ENCODE results near the gene PELI1.

The PELI1 gene

GRCh38 chr2:64144057-64145013 is at the start of gene PELI1:
TSS of gene PELI1 (minus strand) at chr2:64144420. CDS start at chr2:64108310, 36,110 bp downstream.
- peak; percentile 99 for DNase-seq

DNA sequence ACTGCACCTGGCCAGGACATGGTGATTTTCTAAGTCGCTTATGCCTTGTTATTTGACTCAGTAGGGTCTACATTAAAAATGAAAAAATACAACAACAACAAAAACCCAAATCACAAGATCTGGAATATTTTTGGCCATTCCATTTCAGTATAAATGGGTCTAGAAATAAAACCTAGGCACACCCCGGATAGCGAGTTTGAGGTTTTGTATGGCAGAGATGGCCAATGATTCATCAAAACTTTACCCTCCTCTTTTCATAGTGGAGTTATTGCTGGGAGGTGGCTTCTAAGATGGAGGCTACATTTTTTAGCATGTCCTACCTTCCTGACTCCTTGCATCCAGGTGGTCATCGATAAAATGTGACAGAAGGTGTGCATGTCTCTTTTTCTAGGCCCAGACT is 49.3 kb upstream of the PELI1 start:
- no peak for DNase-seq

- DNase-seq = no peak
These were observed 48.5 kb upstream of the PELI1 start for GRCh38 chr2:64192664-64193105.

DNA sequence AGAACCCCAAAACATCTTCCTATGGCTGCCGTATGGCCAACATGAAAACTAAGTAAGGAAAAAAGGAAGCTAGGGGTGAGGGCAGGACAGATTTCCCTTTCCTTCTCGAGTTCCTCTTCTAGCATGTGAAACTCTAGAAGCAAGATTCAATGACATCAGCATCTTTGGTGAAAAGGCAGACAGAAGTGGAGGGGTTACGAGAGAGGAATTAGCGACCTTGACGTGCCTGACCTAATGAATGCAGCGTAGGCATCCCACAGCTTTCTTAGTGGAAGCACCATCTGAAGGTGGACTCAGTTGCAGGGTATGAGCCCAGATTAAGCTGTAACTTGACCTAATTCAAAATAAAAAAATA is 47.9 kb upstream of the PELI1 start:
- DNase-seq = no peak

DNA sequence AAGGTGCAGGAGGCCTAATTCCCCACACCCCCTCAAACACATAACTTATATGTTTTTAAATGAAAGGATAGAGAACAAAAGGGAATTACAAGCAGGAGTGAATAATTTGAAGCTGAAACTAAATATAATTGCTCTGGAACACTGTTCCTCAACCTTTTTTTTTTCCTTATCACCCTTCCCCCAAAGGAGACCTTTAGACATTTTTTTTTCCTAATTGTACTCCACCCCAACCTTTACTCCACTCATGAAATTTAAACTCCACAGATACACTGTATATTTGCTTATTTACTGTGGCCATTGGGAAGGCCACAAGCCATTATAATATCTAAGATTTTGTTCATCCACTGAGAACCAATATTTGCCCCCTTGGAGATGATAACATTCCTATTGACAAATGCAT is 45.4 kb upstream of the PELI1 start:
- DNase-seq = no peak

DNA sequence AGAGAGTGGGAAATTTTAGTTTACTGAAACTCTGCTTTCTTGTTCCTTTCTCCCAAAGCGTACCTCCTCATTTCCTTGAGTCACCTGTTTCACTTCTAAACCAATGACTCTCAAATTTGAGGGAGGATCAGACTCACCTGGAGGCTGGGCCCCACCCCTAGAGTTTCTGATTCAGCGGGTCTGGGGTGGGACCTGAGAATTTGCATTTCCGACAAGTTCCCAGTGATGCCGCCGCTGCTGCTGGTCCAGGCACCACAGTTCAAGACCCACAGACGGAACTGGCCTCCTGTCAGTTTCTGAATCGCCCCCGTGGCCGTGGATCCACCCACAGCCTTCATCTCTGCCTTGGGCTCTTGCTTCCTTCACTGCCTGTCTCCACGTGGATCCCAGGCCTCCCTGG is 44.9 kb upstream of the PELI1 start:
- no peak for DNase-seq

DNA sequence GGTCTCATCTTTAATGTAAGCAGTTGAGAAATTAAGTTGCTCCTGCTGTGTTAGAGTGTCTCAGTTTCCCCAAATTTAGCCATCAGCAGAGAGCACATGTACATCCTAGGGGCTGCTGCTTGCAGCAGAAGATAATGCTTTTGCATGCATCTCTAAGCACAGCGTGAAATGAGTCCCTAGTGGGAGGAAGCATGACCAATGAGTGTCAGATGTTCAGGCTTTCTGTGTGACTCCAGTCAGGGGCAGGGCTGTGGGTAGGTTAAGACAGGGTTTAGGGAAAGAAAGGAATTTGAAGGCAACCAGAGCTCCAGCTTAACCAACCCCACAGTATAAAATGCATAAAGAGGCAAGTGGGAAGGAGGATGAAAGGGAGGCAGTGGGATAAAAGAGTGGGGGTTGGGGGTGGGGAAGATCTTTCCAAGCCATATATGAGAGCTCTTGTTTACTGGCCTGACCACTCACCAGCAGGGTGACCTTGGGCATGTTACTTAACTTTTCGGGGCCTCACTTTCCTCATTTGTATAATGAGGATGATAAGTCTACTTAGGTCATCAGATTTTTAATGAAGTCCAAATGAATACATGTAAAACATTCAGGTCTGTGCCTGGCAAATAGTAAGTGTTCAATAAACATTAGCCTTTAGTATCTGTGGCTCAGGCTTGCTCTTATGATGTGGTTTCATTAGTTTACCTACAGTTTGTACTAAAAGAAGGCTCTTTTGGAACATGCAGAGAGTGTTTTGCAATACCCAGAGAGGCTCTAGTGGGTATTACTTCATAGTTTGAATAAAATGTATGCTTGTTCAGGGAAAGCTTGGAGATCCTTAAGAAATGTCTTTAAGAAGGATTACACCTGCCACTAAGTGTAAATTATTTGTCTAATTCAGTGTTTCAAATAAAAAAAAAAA is 42.7 kb upstream of the PELI1 start:
- no peak for DNase-seq

- no peak for DNase-seq
These were observed 35.5 kb upstream of the PELI1 start for GRCh38 chr2:64179582-64180321.

DNA sequence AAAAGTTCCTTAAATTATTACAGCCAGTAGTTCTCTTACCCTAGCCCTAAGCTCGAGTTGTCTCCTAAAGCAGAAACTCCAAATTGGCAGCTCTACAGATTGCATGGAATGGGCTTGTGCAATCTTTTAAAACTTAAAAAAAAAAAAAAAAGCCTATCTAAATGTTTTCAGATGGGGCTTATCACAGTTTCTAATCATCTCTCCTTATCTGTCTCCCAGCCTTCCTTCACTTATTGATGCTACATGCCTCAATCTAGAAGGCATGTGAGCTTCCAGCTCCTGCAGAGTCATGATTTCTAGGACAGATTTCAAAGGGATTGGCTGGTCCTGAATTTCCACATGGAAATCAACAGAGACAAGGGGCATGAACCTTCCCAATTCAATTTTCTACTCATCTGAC is 33.1 kb upstream of the PELI1 start:
- DNase-seq = no peak

- no peak for DNase-seq
These were observed 31.4 kb upstream of the PELI1 start for GRCh38 chr2:64175419-64176197.

DNA sequence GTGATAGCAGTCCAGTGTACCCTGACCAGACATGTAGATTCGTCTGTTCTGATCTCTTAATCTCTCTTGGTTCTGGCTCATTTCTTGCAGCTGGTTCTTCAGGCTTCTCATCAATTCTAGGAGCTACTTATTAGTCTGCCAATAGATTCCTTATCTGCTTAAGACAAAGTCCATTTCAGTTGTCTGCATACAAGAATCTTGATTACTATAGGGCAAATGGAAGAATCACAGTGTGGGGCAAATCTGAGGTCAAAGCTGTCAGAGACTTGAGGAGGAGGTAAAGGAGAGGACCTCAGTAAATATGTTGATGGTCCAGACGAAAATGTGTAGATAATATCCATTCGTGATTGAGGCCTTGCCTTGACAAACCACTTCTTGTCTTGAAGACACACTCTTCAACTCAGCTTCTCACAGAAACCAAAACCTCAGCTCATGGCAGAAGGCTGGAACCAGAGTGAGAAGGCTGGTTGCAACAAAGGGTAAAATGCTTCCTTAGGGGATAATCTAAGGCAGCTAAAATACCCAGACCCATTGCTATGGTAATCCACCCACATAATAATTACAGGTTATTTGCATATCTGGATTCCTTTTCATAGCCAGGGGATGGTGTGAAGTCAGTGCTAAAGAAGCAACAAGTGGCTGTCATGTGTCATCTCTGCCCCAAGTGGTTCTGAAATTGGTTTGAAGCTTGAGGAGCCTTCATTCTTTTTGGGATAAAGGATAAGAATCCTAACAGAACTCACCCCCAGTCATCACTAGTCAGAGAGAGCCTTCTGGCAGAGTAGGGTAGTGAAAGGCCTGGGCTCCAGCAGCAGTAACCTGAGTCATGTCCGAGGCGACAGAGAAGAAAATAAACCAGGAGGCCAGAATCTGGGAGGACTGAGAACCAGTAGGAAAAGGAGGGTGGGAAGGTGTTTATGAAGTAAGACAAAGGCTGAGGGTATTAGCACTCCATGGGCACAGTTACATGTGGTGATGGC is 29.2 kb upstream of the PELI1 start:
- DNase-seq = no peak

DNA sequence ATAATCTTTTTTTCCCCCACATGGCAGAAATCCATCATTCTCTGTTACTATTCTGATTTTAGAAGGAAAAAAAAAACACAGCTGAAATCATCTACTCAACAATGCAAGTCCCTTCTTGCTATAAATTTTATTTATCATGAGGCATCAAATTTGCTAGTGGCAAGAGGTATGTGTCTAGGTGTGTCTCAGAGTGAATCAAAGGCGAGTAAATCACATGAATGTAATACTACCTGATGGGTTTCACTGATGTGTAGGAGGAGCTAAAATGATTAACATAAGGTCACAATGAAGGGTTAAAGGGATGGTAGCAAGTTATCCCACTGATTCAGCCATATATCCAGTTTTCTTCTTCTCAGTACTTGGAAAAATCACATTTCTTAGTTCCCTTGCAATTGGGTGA is 24.5 kb upstream of the PELI1 start:
- no peak for DNase-seq

DNA sequence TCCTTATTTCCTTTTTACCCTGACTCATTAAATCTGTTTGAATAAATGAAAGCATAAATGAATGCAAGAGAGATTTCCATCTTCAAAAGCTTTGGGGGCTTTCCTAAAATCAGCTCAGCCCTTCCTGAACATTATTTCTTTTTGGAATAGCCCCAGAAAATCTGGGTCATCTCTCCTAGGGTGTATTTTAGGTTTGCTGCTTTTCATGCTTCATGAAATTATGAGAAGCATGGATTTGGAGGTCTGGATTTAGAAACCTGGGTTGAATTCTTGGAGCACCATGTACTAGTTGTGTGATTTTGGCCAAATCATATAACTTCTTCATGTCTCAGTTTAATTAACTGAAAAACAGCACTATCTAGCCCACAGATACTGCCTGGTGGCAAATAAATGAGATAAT is 24.0 kb upstream of the PELI1 start:
- DNase-seq = no peak

DNA sequence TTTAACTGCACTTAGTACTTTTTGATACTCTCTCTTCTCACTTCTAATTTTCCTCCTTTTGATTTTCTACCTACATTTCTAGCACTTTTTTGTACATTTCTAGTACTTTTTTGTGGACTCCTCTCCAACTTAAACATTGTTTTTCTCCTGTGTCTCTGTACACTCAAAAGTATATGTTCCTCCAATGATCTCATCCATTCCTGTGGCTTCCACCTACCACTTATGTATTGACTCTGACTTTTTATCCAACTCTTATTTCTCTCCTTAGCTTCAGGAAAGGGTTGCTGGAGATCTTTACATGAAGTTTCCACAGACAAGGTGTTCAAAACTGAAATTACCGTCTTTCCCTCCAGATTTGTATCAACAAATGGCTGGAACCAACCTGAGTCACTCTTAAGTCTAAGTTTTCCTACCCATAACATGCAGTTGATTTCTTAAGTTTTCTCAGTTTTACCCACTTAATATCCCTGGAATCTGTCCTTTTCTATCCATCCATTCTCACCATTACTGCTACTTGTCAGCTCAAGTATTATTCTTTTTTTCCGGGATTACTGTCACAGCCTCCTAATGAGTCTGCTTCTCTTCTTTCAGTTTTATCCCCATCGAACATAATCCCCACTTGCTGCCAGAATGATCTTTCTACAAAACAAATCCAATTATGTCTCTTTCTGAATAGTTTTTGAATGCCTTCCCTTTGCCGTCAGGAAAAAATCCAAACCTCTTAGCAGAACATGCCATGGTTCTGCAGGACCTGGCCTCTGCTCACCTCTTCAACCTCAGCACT is 22.6 kb upstream of the PELI1 start:
- DNase-seq = no peak

DNA sequence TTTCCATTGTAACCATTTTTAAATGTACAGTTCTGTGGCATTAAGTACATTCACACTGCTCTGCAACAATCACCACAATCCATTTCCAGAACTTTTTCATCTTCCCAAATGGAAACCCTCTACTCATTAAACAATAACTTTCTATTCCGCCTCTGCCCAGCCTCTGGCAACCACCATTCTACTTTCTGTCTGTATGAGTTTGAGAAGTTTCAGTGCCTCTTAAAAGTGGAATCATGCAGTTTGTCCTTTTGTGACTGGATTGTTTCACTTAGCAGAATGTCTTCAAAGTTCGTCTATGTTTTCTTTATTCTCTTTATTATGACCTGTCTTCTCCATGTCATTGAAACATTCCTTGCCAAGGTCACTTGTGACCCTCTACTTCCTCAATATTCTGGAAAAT is 22.0 kb upstream of the PELI1 start:
- no peak for DNase-seq

DNA sequence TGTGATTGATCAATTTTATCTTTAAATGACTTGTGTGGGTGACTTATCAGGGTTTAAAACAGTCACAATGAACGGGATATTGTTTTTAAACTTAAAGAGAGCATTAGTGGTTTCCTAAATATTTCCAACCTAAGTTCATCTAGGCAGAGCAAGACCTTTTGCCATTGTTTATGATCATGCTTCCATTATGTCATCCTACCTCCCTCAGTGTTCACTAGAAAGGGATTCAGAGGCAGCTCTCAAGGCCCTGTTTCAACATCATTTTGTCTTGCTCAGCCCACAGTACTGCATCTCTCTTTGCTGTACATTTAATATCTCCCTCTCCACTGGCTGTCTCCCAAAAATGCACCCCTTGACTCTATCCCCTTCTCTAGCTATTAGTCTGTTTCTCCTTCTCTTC is 21.5 kb upstream of the PELI1 start:
- DNase-seq = no peak

GRCh38 chr2:64164629-64165028 is 20.4 kb upstream of the PELI1 start:
- no peak for DNase-seq

- no peak for DNase-seq
These were observed 18.3 kb upstream of the PELI1 start for GRCh38 chr2:64162516-64162915.

DNA sequence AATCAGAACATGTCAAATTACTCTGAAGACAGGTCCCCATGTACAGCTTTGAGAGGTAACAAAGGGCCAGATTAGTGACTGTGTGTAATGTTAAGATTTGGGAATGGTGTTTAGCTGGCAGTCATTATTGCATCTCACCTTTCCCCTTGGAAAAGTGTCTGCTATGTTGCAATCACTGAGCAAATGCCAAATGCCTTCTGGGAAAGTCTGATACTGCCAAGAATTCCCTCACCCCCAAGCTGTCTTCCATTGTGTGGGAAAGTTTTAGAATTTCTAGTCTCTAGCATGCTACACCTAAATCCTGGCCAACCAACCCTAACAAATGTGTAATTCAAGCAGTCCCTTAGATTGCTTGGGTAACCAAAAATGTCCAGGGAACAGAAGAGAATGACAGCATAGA is 13.6 kb upstream of the PELI1 start:
- no peak for DNase-seq

DNA sequence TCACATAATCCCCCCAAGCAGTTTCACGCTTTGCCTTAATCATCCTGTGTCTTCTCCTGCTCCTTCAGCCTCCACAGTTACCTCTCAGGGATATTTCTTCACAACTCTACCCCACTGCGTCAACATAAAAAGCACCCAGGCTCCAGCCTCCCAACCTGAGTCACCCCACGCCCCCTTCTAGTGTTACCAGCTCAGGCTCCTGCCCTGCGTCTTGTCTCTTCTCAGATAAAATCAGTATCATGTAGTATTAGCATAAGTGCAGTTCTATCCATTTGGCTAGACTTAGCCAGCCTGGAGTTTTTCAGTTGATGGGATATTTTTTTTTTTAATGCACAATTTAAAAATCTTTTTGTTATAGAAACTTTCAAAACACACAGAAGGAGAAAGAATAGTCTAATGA is 9.6 kb upstream of the PELI1 start:
- no peak for DNase-seq
